Esophagus muscularis mucosa (tissue), 4 donors: Measurements from ENCODE around the gene TF. TPM values are rescaled to one million over a fixed set of nuclear protein-coding genes. Genes with fewer than 3 reads are reported as not detected.

Experiments used
- DNase-seq: peaks from one replicate; pipeline ENCODE4 v3.0.0-alpha.2; 2017; ENCODE audit errors: extremely low spot score
- H3K27ac ChIP-seq, 4 donors: fragments of 200-600 bp; sonication (generic); replicated peaks in 1 of 4; 1 replicate in 3 of 4; 2 replicates in 1 of 4; pipeline ENCODE4 v1.5.1; 2016 to 2019; ENCODE audit warnings: mild to moderate bottlenecking in 1 of 4
- H3K27me3 ChIP-seq, 4 donors: fragments of 200-600 bp; sonication (generic); one replicate each; pipeline versions ENCODE4 v1.5.1 to v1.6.0; 2016 to 2019
- H3K36me3 ChIP-seq, 4 donors: fragments of 200-600 bp; sonication (generic); one replicate each; pipeline ENCODE4 v1.5.1; 2016 to 2019
- H3K4me1 ChIP-seq, 4 donors: fragments of 200-600 bp; sonication (generic); one replicate each; pipeline ENCODE4 v1.5.1; 2016 to 2019
- H3K4me3 ChIP-seq, 4 donors: fragments of 200-600 bp; sonication (generic); 1 replicate in 2 of 4; 2 replicates in 2 of 4; pipeline ENCODE4 v1.5.1; 2016 to 2019; ENCODE audit warnings: mild to moderate bottlenecking in 4 of 4, moderate library complexity in 1 of 4
- H3K9me3 ChIP-seq, 4 donors: fragments of 200-600 bp; sonication (generic); 1 replicate in 3 of 4; 2 replicates in 1 of 4; pipeline ENCODE4 v1.5.1; 2016 to 2019
- CTCF ChIP-seq, 3 experiments: fragments of 200-600 bp in 2 of 3; fragments of 450-650 bp in 1 of 3; sonication (generic) in 2 of 3; IDR thresholded peaks; one replicate each; pipeline ENCODE4 v1.5.1; 2017 to 2019; ENCODE audit warnings: antibody characterized with exemption in 3 of 3, mild to moderate bottlenecking in 2 of 3, moderate library complexity in 1 of 3
- EP300 ChIP-seq: sonication (generic); formaldehyde crosslinking; IDR thresholded peaks from one replicate; pipeline ENCODE4 v1.6.1; 2017; ENCODE audit warnings: antibody characterized with exemption
- POLR2A ChIP-seq: fragments of 450-650 bp; IDR thresholded peaks from one replicate; pipeline ENCODE4 v1.6.1; 2017; ENCODE audit warnings: antibody characterized with exemption, moderate library complexity, mild to moderate bottlenecking, low read depth
- POLR2AphosphoS5 ChIP-seq, 2 donors: sonication (generic); formaldehyde crosslinking; IDR thresholded peaks; one replicate each; pipeline ENCODE4 v1.6.1; 2017; ENCODE audit warnings: antibody characterized with exemption in 2 of 2
- WGBS: methylation state at CpG from one replicate; pipeline ENCODE4 v1.1.5; 2018; 5-methylcytosine and 5-hydroxymethylcytosine counted together
- intact Hi-C: fragments of 100-400 bp; cut with DNase I; formaldehyde crosslinking; loops from one replicate; pipeline ENCODE4 v1.15.1; 2023
- total RNA-seq, 4 donors: library from RNA; depleted of rRNA; stranded (reverse); fragments of >200 nt; gene quantifications; one replicate each; pipeline versions ENCODE4 v1.1.0 to v1.2.1, GENCODE V29; 2016

The TF gene
- total RNA-seq, 4 donors from 2014 or later: under 0.01 to 3.1 (median 0.28) TPM

GRCh38 chr3:133803469-133803868, 57.3 kb downstream of the TF start:
- peaks cover 0 to 3% (median 0%) of the 10 kb centered on the region in 4 donors for H3K27me3 ChIP-seq
- no peak overlapping the region for H3K27ac ChIP-seq
- intact Hi-C loops: loop anchor here (10.0 kb wide), 1 partner anchor 1079 kb away; the partner anchor contains the start of gene NPHP3
- peaks cover 6 to 23% (median 13%) of the 10 kb centered on the region in 4 donors for H3K4me1 ChIP-seq
- peaks cover 0 to 10% (median 5%) of the 10 kb centered on the region in 4 donors for H3K36me3 ChIP-seq
- no peak overlapping the region for H3K4me3 ChIP-seq
- WGBS: 83% methylated on average over 5 of the region's 5 CpGs
- TF ChIP-seq CTCF (IDR thresholded peaks at IDR 0.05): no peak
- no peak for TF ChIP-seq EP300
- TF ChIP-seq POLR2AphosphoS5 (IDR thresholded peaks at IDR 0.05): no peak
- no peak for TF ChIP-seq POLR2A
- no peak for DNase-seq
- H3K9me3 ChIP-seq: no peaks in the 10 kb centered on the region

DNA sequence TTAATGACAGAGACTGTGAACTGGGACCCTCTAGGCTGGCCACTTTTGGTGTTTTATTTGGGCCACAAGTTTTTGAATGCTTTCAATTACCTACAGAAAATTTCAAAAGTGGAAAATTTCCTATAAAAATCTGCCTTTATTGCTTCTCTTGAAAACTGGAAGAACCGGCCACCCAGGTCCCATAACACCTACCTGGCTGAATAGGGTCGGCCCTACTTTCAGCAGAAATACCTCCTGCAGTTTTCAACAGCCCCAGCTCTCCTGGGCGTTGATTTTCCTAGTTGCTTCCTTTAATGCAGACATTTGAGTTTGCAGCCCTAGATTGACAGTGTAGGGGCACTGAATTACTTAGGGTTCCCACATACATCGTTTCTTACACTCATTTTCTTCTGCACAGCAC, 58.7 kb downstream of the TF start:
- WGBS: 69% methylated on average over 4 of the region's 4 CpGs
- no peak for TF ChIP-seq CTCF (IDR thresholded peaks at IDR 0.05)
- TF ChIP-seq POLR2A: no peak
- no peak for TF ChIP-seq POLR2AphosphoS5 (IDR thresholded peaks at IDR 0.05)
- TF ChIP-seq EP300: no peak
- DNase-seq: no peak
- H3K27ac ChIP-seq: peak overlapping the region in 1 of 4 donors; percentile 88
- no peaks in the 10 kb centered on the region for H3K9me3 ChIP-seq
- intact Hi-C loops: loop anchor here (5.0 to 10.0 kb wide), 2 partner anchors 143 to 1080 kb away; partner anchors contain the start of genes NPHP3 and TOPBP1
- H3K36me3 ChIP-seq: peaks cover 0 to 18% (median 9%) of the 10 kb centered on the region in 4 donors
- H3K4me1 ChIP-seq: peaks cover 6 to 23% (median 13%) of the 10 kb centered on the region in 4 donors
- no peaks in the 10 kb centered on the region for H3K27me3 ChIP-seq
- H3K4me3 ChIP-seq: peak overlapping the region in 3 of 4 donors; percentile 71 to 90 (median 83)

DNA sequence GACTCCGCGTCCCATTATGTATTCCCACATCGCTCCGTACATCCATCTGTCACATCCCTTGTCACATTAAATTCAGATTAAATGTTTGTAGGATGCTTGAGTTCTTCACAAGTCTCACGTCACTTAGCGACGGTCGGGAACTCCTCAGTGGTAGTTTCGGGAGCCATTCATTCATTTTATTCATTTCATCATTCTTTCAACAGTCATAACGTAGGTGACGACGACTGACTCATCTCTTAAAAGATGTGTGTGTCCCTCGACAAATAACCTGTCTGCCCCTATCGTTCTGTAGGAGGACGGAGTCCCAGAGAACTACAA, 59.1 kb downstream of the TF start:
- Histone ChIP-seq H3K4me3 (peak overlapping the region; percentile 71 to 92 (median 86)), H3K4me1 (peaks cover 6 to 23% (median 13%) of the 10 kb centered on the region in 4 donors), H3K9me3 (no peaks in the 10 kb centered on the region), H3K27ac (peak overlapping the region in 3 of 4 donors; percentile 67 to 88 (median 73)), H3K27me3 (no peaks in the 10 kb centered on the region), H3K36me3 (peaks cover 0 to 23% (median 12%) of the 10 kb centered on the region in 4 donors)
- DNase-seq: no peak
- intact Hi-C loops: loop anchor here (5.0 to 10.0 kb wide), 2 partner anchors 143 to 1081 kb away; partner anchors contain the start of genes NPHP3 and TOPBP1
- TF ChIP-seq EP300 (no peak), POLR2A (no peak), POLR2AphosphoS5 (IDR thresholded peaks at IDR 0.05) (no peak), CTCF (IDR thresholded peaks at IDR 0.05) (no peak)
- 12% methylated on average over 15 of the region's 15 CpGs for WGBS

DNA sequence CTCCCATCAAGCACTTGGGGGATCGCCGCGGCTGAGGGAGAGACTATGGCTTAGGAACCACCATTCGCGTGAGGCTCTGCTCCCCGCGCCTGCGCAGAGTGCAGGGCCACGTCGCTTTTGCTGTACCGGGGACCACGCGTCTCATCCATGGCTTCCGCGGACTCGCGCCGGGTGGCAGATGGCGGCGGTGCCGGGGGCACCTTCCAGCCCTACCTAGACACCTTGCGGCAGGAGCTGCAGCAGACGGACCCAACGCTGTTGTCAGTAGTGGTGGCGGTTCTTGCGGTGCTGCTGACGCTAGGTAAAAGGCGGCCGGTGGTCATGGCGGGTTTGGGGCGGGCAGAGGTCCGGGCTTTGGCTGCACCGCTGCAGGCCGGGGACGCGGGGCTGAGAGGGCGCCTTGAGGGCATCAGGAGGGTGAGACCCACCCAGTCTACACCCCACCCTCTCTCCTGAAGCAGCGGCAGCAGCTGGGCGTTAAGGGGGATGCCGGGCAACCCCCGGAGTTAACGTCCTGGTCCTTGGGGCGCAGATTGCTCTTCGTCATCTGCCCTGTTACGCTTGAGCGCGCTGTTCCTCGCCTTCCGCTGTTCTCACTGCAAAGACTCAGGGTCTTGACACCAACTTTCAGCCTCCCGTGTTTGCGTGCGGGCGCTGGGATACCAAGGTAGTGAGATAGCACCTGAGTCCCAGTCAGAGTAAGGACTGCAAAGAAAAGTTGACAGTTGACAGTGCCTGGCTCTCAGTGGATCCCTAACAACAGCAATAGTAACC, 59.7 kb downstream of the TF start, which contains the start of gene SRPRB:
Gene SRPRB (plus strand): TSS at position 114 of the 774 bp plus-strand sequence. CDS start 34 bp downstream, at position 148.
- 2% methylated on average over 10 of the region's 53 CpGs for WGBS
- peak; percentile 97 for DNase-seq
- Histone ChIP-seq H3K36me3 (peaks cover 0 to 28% (median 16%) of the 10 kb centered on the region in 4 donors), H3K27me3 (no peaks in the 10 kb centered on the region), H3K9me3 (no peaks in the 10 kb centered on the region), H3K27ac (peak within 1 kb of the TSS; percentile 66 to 88 (median 70)), H3K4me3 (peak within 1 kb of the TSS; percentile 71 to 92 (median 86)), H3K4me1 (peaks cover 6 to 23% (median 13%) of the 10 kb centered on the region in 4 donors)
- TF ChIP-seq EP300 (no peak), POLR2AphosphoS5 (IDR thresholded peaks at IDR 0.05) (peak; percentile 81 to 89)
- intact Hi-C loops: loop anchor here (5.0 to 10.0 kb wide), 2 partner anchors 144 to 1081 kb away; partner anchors contain the start of genes NPHP3 and TOPBP1

- Histone ChIP-seq H3K27ac (no peak overlapping the region), H3K27me3 (no peaks in the 10 kb centered on the region), H3K4me3 (no peak overlapping the region), H3K9me3 (no peaks in the 10 kb centered on the region), H3K36me3 (peaks cover 12 to 91% (median 70%) of the 10 kb centered on the region in 4 donors), H3K4me1 (no peaks in the 10 kb centered on the region)
- DNase-seq: no peak
- 69% methylated on average over 1 of the region's 1 CpG for WGBS
- TF ChIP-seq POLR2AphosphoS5 (IDR thresholded peaks at IDR 0.05) (no peak), CTCF (IDR thresholded peaks at IDR 0.05) (no peak), POLR2A (no peak), EP300 (no peak)
- intact Hi-C loops: no loop called here
Observed at GRCh38 chr3:133812872-133813271, 66.7 kb downstream of the TF start.
